ENCODE results near the gene FMN1. TPM values are rescaled to one million over a fixed set of nuclear protein-coding genes. Genes with fewer than 3 reads are reported as not detected.

Gene FMN1
- total RNA-seq, 1 donor from 2014 or later, result 4.2 TPM

GRCh38 chr15:32721596-32721995, 472.9 kb downstream of the FMN1 start:
- TF ChIP-seq CTCF (IDR thresholded peaks at IDR 0.05), result no peak
- no peaks in the 10 kb centered on the region for H3K27me3 Mint-ChIP-seq (ENCODE audit: unreplicated experiment)
- no peak for DNase-seq (ENCODE audit: extremely low spot score, unreplicated experiment)
- H3K36me3 Mint-ChIP-seq (ENCODE audit: unreplicated experiment), result peaks cover 31% of the 10 kb centered on the region
- H3K4me1 Mint-ChIP-seq (ENCODE audit: unreplicated experiment), result peaks cover 51% of the 10 kb centered on the region
- peak overlapping the region; percentile 92 for H3K27ac Mint-ChIP-seq (ENCODE audit: unreplicated experiment)
- H3K4me3 Mint-ChIP-seq (ENCODE audit: unreplicated experiment), result peak overlapping the region; percentile 16
- H3K9me3 Mint-ChIP-seq (ENCODE audit: unreplicated experiment), result peaks cover 7% of the 10 kb centered on the region

- H3K4me3 Mint-ChIP-seq (ENCODE audit: unreplicated experiment), result peak overlapping the region; percentile 88
- peaks cover 17% of the 10 kb centered on the region for H3K36me3 Mint-ChIP-seq (ENCODE audit: unreplicated experiment)
- H3K9me3 Mint-ChIP-seq (ENCODE audit: unreplicated experiment), result no peaks in the 10 kb centered on the region
- H3K4me1 Mint-ChIP-seq (ENCODE audit: unreplicated experiment), result peaks cover 59% of the 10 kb centered on the region
- H3K27me3 Mint-ChIP-seq (ENCODE audit: unreplicated experiment), result no peaks in the 10 kb centered on the region
- no peak for DNase-seq (ENCODE audit: extremely low spot score, unreplicated experiment)
- no peak for TF ChIP-seq CTCF (IDR thresholded peaks at IDR 0.05)
- H3K27ac Mint-ChIP-seq (ENCODE audit: unreplicated experiment), result peak overlapping the region; percentile 92
Observed at GRCh38 chr15:32718821-32719716, 475.4 kb downstream of the FMN1 start.

GRCh38 chr15:32718227-32718820, 476.2 kb downstream of the FMN1 start:
- no peaks in the 10 kb centered on the region for H3K27me3 Mint-ChIP-seq (ENCODE audit: unreplicated experiment)
- H3K27ac Mint-ChIP-seq (ENCODE audit: unreplicated experiment), result peak overlapping the region; percentile 92
- no peaks in the 10 kb centered on the region for H3K9me3 Mint-ChIP-seq (ENCODE audit: unreplicated experiment)

GRCh38 chr15:32717426-32718226, 476.9 kb downstream of the FMN1 start, which contains the start of gene GREM1:
Gene GREM1 (plus strand): TSS chr15:32718004. CDS start chr15:32730691, 12,687 bp downstream.
- no peaks in the 10 kb centered on the region for H3K27me3 Mint-ChIP-seq (ENCODE audit: unreplicated experiment)
- H3K27ac Mint-ChIP-seq (ENCODE audit: unreplicated experiment), result peak within 1 kb of the TSS; percentile 92
- peaks cover 9% of the 10 kb centered on the region for H3K36me3 Mint-ChIP-seq (ENCODE audit: unreplicated experiment)
- H3K9me3 Mint-ChIP-seq (ENCODE audit: unreplicated experiment), result no peaks in the 10 kb centered on the region
- H3K4me1 Mint-ChIP-seq (ENCODE audit: unreplicated experiment), result peaks cover 46% of the 10 kb centered on the region
- peak; percentile 92 for DNase-seq (ENCODE audit: extremely low spot score, unreplicated experiment)
- no peak for TF ChIP-seq CTCF (IDR thresholded peaks at IDR 0.05)
- peak within 1 kb of the TSS; percentile 88 for H3K4me3 Mint-ChIP-seq (ENCODE audit: unreplicated experiment)

More at GRCh38 chr15:32718227-32718820, 476.2 kb downstream of the FMN1 start:
- Mint-ChIP-seq H3K36me3 (ENCODE audit: unreplicated experiment) (peaks cover 14% of the 10 kb centered on the region), H3K4me1 (ENCODE audit: unreplicated experiment) (peaks cover 53% of the 10 kb centered on the region), H3K4me3 (ENCODE audit: unreplicated experiment) (peak overlapping the region; percentile 88)
- TF ChIP-seq CTCF (IDR thresholded peaks at IDR 0.05), result no peak
- DNase-seq (ENCODE audit: extremely low spot score, unreplicated experiment), result no peak

All from osteocyte (in vitro differentiated cells).